ENCODE measurements around the gene SFTPD.
"Not testable (repeated sequence)": the region's sequence is repeated elsewhere in the genome, so short reads cannot be mapped to it uniquely, and the experiment has no call there.

SFTPD gene

DNA sequence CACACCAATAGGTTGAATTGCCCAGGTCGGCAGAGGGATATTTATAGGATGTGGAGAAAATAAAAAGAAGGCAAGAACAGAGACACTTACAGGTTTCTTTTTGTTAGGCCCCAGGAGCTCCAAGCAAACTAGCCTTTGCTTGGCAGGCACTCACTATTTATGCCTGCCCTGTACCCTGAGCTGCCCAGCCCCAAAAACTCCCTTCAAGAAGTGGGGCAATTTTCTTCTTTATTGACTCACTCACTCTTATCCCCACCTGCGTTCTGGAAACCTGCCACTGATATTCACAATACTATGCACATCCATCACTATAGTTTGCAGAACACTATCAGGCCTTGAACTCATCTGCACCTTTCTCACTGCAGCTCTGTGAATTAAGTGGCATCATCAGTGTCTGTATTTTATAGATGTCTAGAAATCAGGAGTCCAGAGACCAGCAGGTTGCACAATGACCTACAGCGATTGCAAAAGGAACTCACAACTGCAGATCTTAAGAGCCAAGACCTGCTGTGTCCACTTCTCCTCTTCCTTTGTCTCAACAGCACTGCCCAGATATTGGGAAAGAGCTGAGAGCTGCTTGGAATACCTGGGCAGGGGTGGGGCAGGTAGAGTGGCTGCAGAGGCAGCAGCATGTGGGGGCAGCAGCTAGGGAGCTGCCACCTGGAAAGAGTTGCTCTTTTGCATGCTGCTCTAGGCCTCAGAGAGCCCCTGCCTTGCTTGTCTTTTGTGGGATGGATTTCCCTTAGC is at the start of gene SFTPD:
SFTPD (minus strand) TSS at position 130 of the 747 bp plus-strand sequence. CDS start 2,446 bp downstream, outside the sequence.
- DNase-seq (ENCODE audit: low spot score): peak; percentile 11

DNA sequence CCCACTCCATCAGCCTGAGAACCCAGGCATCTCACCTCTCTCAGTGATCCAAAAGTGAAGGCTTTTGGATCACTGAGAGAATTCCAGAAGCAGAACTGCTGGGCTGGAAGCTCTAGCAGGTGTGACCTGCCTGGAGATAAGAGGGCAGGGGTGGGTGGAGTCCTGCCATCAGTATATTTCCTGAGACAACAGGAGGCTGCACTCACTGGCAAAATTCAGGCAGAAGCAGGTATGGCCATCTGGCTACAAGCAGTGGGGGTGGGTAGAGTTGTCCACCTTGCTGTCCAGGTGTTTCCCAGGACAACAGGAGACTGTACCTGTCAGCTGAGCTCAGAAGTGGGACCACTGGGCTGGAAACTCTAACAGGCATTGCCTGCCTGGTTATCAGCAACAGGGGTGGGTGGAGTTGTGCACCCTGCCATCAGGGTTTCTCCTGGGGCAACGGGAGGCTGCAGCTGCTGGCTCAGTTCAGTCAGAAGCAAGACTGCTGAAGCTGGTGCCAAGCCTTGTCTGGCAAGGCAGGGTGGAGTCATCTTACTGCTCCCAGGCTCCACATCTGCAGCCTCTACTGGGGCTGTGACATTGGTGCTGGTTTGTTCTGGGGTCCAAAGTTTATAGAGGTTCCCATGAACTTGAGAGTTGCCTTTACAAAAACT is 47.2 kb upstream of the SFTPD start:
- DNase-seq (ENCODE audit: low spot score): no peak

DNA sequence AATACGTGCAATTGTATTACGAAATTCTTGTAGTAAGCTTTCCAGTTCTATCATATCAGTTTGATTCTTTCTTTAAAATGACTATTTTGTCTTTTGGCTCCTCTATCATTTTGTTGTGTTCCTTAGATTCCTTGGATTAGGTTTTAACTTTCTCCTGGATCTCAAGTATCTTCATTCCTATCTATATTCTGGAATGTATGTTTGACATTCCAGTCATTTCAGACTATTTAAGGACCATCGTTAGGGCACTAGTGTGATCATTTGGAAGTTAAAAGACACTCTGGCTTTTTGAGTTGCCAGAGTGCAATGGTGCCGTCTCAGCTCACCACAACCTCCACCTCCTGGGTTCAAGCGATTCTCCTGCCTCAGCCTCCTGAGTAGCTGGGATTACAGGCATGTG is 45.7 kb upstream of the SFTPD start:
- DNase-seq (ENCODE audit: low spot score): no peak

DNA sequence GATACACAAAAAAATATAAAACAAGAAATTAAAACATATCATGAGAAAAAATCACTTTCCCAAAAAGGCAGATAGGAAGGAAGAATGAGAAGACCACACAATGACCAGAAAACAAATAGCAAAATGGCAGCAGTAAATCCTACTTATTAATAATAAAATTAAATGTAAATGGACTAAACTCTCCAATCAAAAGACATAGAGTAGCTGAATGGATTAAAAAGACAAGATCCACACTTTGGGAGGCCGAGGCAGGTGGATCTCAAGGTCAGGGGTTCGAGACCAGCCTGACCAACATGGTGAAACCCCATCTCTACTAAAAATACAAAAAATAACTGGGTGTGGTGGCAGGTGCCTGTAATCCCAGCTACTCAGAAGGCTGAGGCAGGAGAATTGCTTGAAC is 39.3 kb upstream of the SFTPD start:
- not testable (repeated sequence) for DNase-seq (ENCODE audit: low spot score)

DNA sequence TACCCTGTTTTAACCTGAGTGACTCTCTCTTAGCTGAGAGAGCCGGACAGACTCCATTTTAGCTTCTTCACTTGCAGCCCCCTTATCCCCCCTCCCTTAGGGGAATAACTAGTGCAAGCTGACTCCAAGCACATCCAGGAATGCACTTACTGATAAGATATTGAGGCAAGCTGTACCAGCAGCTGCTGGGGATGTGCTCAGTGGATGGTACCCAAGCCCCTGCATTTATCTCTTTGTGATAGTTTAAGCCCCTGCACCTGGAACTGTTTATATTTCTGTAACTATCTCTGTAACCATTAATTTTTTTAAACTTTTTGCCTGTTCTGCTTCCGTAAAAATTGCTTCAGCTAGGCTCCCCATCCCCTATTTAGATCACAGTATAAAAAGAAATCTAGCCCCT is 37.8 kb upstream of the SFTPD start:
- DNase-seq (ENCODE audit: low spot score): not testable (repeated sequence)

DNA sequence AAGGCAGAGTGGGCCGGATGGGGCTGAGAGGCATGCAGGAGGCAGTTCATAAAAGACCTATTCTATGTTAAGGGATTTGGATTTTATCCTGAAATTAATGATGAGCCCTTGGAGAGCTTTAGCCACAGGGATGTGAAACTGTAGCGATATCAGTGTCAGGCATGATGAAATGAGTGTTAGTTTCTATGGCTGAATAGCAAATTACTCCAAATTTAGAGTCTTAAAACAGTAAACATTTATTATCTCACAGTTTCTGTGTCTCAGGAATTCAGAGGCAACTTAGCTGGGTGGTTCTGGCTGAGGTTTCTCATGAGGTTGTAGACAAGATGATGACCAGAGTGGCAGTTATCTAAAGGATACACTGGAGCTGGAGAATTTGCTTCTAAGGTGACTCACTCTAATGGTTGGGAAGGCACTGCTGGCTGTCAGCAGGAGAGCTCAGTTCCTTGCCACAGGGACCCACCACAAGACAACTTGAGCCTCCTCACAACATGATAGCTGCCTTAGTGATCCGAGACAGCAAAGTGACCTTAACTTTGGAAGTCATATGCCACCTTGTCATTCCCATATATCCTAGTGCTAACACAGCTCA is 36.7 kb upstream of the SFTPD start:
- DNase-seq (ENCODE audit: low spot score): no peak

DNA sequence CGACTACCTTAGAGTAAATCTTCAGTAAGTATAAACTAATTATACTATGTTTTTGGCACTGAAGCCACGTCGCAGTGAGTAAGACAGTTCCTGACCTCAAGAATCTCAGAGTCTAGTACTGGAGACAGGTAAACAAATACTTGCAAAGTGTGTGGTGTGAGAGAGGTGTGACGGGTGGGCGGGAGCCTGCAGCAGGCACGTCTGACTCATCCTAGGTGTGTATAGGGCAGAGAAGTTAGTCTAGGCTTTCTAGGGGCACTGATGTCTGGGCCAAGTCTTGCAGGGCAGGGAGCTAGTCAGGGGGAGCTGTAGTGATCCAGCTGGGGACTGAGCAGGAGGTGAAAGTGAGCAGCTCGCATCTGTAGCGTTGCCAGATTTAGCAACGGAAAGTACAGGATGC is 35.9 kb upstream of the SFTPD start:
- DNase-seq (ENCODE audit: low spot score): no peak

DNA sequence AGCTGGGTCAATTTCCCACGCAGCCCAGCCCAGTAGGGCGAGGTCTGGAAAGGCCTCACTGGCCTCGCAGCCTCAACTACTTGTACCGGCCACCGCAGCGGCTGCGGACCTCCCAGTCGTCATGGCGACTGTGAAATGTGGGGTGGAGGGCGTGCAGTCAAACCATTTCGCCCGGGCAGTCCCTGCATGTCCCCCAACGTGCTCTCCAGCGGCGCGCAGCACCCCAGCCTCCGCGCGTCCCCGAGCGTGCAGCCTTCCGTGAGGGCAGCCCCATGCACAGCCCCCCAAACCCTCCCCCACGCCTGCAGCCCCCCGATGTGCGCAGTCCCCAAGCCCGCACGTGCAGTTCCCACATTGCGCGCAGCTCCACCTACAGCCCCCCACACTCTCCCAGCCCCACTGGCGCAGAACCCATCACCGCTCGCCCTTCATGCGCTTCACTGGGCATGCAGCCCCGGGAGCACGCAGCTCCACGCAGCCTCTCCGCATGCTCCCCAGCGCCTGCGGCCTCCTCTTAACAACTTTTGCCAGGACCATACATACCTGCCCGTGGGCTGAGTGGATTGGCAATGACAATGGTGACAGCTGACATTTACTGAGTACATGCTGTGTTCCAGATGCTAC is 34.5 kb upstream of the SFTPD start:
- DNase-seq (ENCODE audit: low spot score): no peak

DNA sequence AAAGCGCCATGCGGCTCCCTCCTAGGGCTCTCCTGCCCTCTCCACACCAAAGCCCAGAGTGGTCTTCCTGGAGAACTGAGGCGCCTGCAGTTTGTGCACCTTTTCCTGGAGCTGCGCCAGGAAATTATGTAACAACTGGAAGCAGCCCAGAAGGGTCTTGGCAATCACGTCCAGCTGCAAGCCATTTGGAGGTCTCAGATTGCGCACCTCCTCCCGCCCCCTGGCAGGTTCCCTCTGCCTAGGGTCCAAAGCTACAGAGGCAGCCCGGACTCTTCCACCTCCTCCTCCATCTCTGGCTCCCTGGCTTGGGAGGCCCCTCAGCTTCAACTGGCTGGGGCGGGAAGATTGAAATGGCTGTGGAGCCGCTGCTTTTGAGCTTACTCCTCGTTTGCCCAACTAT is 34.0 kb upstream of the SFTPD start:
- DNase-seq (ENCODE audit: low spot score): no peak

DNA sequence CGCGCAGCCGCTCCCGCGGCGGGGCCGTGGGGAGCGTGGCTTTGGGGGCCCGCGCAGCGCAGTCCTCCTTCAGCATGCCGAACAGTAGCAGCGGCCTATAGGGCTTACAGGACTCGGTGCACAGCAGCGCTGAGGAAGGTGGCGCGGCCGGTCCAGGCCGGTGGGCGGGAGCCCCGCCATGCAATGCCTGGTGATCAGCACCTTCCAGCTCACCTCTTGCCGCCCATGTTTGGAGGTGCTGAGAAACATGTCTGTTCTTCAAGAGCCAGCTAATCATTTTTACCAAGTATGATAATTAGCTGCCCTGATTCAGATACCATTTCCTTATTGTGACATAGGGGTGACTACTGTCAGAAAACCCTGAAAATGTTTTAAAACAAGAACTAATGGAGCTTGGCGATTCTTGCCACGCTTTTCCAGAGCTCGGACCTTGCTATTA is 33.5 kb upstream of the SFTPD start:
- peak; percentile 25 for DNase-seq (ENCODE audit: low spot score)

DNA sequence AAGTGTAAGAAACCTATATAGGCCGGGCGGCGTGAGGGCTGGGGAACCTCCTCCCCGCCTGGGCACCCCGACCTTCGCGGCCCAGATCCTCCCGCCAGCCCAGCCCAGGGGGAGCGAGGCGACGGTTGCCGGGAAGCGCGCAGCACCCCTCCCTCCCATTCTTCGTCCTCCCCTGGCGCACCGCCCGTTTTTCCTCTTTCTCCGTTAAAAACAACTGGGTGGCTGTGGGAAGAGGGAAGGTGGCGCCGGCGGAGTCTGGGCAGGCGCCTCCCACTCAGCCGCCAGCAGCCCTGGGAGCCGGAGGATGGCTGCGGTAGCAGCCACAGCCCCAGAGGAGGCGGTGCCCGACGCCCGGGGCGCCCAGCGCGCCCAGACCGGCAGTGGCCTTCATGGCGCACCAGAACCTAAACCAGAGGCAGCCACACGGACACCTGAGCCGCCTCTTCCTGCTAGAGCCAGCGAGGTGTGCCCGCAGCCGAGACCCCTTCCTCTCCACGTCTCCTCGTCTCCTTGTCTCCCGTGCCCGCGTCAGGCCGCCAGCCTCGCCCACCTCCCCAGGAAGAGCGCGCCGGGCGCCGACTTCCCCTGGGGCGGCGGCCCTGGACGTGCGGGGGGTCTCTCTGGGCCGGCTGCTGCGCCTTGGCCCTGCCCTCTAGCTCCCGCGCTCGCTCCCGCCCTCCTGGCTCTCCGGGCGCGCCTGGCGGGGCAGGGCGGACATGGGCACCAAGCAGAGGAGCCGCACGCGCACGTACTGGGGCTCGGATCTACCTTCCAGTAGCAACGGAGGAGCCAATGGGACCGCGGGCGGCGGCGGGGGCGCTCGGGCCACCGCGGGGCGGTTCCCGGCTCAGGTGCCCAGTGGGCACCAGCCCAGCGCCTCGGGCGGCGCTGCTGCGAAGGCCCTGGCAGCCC is 32.8 kb upstream of the SFTPD start:
- peak; percentile 74 for DNase-seq (ENCODE audit: low spot score)

DNA sequence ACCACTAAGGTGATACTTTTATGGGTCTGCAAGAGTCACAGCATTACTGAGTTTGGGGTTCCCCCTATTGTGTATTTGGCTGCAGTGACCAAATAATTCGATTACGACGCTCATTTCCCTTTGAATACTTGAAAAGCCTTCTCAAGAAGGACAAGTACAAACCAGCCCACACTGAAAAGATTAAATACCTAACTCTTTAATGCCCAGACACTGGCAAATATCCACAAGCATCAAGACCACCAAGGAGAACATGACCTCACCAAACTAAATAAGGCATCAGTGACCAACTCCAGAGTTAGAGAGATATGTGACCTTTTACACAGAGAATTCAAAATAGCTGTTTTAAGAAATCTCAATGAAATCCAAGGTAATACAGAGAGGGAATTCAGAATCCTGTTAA is 31.8 kb upstream of the SFTPD start:
- no peak for DNase-seq (ENCODE audit: low spot score)

DNA sequence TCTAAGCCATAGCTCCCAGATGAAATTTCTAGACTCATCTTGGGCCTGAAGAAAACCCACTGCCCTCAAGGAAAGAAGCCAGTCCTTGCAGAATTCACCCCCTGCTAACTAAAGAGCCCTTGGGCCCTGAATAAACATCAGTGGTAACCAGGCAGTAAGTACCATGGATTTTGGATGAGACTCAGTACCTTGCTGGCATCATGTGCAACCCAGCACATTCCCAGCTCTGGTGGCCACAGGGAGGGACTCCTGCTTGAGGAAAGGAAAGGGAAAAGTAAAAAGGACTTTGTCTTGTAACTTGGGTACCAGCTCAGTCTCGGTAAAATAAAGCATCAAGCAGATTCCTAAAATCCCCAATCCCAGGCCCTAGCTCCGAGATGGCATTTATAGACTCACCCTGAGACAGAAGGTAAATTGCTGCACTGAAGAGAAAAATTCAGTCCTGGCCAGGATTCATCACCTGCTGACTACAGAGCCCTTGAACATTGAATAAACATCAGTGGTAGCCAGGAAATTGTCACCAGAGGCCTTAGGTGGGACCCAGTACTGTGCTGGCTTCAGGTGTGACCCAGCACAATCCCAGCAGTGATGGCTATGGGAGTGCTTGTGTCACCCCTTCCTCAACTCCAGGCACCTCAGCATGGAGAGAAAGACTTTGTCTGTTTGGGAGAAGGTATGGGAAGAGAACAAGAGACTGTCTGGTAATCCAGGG is 31.2 kb upstream of the SFTPD start:
- no peak for DNase-seq (ENCODE audit: low spot score)

DNA sequence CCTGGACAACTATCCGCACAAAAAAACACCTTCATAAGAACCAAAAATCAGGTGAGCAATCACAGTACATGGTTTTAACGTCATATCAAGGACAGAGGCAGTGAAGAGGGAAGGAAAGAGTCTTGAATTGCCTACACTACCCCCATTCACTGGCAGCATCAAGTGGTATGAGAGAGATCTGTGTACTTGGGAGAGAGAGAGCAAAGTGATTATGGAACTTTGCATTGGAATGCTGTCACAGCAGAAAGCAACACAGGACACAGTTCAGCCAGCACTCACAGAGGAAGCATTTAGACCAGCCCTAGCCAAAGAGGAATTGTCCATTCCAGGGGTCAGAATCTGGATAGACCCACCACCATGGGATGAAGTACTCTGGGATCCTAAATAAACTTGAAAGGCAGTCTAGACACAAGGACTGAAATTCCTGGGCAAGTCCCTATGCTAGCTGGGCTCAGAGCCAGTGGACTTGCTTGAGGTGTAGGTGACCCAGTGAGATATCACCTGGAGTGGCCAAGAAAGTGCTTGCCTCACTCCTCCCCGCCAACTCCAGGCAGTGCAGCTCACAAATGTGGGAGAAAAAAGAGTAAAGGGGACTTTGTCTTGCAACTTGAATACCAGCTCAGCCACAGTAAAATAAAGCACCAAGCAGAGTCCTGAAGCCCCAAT is 30.5 kb upstream of the SFTPD start:
- no peak for DNase-seq (ENCODE audit: low spot score)

DNA sequence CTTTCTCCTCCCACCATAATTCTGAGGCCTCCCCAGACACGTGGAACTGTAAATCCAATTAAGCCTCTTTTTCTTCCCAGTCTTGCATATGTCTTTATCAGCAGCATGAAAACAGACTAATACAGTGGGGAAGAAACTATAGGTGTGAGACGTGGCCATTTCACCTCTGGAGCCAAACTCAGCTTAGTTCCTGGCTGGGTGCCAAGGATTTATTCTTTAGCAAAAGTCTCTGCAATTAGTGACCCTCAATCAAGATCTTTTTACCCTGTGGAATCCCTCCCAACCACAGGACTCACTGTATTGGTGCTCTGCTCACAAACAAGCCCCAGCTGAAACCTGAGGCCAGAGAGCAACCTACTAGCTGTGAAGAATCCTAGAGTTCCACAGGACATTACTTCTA is 28.1 kb upstream of the SFTPD start:
- no peak for DNase-seq (ENCODE audit: low spot score)

DNA sequence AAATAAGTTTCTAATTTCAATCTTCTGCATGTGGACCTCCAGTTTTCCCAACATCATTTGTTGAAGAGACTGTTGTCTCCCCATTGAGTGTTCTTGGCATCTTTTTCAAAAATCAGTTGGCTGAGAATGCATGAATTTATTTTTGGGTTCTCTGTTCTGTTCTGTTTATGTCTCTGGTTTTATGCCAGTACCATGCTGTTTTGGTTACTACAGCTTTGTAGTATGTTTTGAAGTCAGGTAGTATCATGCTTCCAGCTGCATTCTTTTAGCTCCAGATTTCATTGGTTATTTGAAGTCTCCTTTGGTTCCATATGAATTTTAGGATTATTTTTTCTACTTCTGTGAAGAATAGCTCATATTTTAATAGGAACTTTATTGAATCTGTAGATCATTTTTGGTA is 21.2 kb upstream of the SFTPD start:
- no peak for DNase-seq (ENCODE audit: low spot score)

DNA sequence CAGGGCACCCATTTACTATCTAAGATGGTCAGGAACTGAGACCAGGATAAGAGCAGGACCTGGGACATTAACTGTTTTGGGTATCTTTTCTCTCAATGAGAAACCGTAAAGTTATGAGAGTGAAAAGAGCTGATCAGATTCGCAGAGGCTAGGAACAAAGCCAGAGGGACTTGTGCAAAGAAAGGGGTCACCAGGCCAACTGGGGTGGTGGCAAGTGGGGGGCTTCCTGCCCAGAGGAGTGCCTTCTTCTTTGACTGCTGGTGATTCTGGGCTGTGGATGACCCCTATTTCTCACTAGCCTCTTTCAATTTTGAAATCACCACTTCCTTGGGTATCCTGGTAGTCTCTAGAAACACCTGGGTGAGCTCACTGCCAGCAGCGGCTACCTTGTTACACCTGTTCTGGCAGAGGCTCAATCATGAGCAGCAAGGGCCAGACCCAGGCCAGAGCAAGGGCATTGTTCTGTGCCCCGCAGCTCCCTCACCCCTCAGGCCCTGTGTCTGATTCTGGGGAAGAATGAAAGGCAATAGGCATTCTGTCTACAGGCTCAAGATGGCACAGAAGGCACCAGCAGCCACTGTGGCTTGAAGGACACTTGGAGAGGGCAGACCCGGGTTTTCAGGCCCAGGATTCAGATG is 999 bp downstream of the SFTPD start:
- DNase-seq (ENCODE audit: low spot score): peak; percentile 4

DNA sequence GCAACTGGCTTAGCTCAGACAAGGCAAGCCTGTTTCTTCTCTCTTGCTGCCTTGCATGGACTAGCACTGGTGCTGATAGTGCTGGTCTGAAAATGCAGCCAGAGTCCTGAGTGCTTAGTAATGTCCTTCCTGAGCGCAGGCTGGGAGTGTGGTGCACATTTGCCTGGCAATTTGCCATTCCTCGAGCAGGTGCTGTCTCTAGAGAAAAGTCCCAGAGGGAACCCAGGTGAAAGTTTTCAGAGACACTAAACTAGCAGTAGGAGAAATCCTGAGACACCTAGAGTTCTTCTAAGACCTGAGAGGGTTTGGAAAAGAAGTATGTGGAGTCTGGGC is 1.9 kb downstream of the SFTPD start:
- DNase-seq (ENCODE audit: low spot score): peak; percentile 6

DNA sequence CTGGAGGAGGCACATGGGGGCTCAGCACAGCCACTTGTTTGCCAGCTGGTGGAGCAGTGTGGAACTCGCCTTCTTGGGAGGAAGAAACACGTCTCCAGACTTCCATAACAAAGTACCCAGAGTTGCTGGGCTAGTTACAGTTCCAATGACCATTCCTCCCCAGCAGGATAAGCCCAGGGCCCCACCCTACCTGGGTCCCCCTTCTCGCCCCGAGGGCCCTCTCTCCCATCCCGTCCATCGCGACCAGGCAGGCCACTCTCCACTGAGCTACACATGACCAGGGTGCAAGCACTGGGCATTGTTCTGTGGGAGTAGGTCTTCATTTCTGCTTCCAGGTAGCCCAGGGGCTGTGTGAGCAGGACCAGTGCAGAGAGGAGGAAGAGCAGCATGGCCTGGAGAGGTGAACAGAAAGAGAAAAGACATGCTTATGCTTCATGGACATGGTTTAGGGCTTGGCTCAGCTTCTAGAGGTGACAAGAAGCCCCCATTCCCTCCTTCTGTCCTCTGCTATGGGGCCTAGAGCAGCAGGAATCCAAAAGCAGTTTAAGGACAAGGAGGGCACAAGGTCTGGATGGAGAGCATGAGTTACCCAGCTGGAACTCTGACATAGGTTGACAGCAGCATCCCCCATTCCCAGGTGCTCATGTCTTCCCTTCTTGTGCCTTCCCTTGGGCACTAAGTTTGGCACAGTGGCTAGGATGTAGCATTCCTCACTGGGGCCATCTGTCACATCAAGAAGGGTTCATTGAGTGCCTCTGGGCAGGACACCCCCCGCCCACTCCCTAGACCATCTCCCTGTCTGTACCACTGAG is 2.4 kb downstream of the SFTPD start:
- DNase-seq (ENCODE audit: low spot score): peak; percentile 2

Measured in AG20443 (cell line).